ENCODE data around the gene F2.

DNA sequence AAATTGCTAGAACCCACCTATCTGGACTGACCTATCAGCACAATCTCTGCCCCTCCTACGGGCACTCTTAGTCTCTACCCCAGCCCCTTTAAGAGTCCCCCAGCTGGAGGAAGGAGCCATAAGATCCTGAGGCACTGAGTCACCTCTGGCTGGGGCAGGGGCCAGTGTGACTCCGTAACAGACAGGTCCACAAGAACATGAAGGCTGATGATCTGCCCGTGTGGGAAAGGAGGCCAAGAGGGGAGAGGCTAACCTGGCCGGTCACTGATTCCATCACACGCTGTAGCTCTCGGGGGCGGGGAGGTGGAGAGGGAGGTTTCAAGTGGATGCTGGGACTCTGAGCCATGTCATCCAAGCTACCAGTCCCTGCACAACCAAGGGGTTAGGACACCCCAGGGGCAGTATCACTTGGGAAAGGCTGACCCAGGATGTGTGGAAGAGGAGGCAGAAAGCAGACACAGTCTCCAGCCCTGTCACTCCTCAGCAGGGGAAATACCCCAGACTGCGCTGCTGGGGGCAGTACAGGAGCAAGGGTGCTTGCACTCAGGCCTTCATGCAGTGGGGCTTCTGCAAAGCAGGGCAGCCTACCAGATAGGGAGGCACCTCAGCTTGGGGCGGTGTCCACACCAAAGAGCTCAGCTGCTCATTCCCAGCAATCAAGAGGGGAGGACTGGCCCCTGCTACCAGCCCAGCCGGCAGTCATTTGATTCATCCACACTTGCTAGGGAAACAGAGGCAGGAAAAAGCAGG, 40.8 kb upstream of the F2 start:
- no peak for TF ChIP-seq HNF4A (conservative IDR thresholded peaks at IDR 0.05)
- TF ChIP-seq, protein P1, sequence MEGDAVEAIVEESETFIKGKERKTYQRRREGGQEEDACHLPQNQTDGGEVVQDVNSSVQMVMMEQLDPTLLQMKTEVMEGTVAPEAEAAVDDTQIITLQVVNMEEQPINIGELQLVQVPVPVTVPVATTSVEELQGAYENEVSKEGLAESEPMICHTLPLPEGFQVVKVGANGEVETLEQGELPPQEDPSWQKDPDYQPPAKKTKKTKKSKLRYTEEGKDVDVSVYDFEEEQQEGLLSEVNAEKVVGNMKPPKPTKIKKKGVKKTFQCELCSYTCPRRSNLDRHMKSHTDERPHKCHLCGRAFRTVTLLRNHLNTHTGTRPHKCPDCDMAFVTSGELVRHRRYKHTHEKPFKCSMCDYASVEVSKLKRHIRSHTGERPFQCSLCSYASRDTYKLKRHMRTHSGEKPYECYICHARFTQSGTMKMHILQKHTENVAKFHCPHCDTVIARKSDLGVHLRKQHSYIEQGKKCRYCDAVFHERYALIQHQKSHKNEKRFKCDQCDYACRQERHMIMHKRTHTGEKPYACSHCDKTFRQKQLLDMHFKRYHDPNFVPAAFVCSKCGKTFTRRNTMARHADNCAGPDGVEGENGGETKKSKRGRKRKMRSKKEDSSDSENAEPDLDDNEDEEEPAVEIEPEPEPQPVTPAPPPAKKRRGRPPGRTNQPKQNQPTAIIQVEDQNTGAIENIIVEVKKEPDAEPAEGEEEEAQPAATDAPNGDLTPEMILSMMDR (IDR thresholded peaks at IDR 0.05; ENCODE audit: low read depth, low read length, missing input control): no peak
- TF ChIP-seq, protein P2, sequence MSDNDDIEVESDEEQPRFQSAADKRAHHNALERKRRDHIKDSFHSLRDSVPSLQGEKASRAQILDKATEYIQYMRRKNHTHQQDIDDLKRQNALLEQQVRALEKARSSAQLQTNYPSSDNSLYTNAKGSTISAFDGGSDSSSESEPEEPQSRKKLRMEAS (IDR thresholded peaks at IDR 0.05): no peak

All from liver (tissue), 3 donors.